Measurements from ENCODE around the gene HOXA5.

Gene HOXA5

DNA sequence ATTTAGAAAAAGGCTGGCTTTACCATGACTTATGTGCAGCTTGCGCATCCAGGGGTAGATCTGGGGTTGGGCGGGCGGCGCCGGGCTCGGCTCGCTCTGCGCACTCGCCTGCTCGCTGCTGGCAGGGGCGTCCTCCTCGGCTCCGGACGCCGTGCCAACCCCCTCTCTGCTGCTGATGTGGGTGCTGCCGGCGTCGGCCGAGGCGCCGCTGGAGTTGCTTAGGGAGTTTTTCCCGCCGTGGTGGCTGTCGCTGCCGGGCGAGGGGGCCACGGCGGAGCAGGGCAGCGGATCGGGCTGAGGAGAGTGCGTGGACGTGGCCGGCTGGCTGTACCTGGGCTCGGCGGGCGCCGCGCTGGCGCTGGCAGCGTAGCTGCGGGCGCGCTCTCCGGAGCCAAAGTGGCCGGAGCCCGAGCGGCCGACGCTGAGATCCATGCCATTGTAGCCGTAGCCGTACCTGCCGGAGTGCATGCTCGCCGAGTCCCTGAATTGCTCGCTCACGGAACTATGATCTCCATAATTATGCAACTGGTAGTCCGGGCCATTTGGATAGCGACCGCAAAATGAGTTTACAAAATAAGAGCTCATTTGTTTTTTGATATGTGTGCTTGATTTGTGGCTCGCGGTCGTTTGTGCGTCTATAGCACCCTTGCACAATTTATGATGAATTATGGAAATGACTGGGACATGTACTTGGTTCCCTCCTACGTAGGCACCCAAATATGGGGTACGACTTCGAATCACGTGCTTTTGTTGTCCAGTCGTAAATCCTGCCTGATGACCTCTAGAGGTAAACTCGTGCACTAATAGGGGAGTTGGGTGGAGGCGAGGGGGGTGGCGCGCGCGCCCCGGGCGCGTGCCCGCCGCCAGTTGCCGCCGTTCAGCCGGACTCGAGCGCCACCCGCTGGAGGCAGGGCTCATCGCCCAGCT lies at the start of gene HOXA5:
Gene HOXA5 (minus strand): TSS at position 659 of the 927 bp plus-strand sequence. CDS start 74 bp downstream, at position 585.
- no peak for DNase-seq (ENCODE audit: low read depth)

- DNase-seq (ENCODE audit: low read depth) = no peak
These were observed 49.3 kb upstream of the HOXA5 start for GRCh38 chr7:27192546-27193334.

DNA sequence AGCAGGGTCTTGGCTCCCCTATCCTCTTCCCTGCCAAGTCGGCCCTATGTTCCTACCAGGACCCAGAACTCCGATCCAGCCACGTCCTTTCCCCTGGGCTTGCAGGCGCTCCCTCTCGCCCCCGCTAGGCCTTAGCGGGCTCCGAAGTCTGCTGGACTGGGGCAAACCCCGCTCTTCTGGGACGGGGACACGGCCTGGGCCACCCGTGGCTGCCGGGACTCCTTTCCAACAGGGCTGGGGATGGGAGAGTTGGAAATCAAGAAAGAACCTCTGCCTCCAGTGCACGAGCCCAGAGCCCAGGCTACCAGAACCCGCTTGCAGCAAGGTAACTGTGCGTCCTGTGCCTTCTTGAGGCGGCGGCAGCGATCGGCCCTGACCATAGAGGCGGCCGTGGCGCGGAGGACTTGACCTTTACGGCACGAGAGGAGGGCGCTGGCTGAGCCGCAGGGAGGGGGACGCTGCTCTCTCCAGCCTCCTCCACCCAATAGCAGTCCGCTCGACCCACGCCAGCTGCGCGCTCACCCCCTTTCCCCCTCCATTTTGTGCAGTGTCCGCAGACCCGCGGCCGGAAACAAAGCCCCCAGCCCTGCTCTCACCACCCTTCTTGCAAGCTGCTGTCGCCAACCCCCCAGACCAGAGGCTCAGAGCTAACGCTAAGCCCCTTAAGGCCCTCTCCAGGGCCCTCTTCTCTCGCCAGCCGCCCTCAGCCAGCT lies 48.5 kb upstream of the HOXA5 start:
- DNase-seq (ENCODE audit: low read depth) = no peak

DNA sequence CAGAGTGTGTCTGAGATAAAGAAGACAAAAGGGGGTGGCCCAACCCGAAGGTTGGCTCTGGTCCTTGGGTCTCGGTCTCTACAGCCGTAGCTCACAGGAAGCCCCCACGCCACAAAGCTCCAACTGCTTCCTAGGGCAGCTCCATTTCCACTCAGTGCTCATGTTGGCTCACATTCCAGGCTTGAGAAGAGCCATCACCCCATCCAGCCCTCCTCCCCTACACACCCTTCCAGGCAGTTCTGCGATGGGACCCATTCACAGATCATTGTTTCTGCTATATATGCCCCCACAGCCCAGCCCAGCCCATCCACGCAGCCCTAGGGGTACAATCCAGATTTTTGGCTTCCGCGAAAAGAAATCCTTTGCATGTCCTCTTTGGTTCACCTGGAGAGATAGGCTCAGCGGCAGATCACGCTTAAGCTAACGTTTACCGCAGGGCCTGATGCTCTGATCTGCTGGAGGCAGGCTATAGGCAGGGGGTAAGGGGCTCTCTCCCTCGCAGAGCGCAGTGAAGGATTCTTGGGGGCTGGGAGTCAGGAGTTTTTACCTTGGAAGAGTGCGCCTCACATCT lies 47.8 kb upstream of the HOXA5 start:
- no peak for DNase-seq (ENCODE audit: low read depth)

DNA sequence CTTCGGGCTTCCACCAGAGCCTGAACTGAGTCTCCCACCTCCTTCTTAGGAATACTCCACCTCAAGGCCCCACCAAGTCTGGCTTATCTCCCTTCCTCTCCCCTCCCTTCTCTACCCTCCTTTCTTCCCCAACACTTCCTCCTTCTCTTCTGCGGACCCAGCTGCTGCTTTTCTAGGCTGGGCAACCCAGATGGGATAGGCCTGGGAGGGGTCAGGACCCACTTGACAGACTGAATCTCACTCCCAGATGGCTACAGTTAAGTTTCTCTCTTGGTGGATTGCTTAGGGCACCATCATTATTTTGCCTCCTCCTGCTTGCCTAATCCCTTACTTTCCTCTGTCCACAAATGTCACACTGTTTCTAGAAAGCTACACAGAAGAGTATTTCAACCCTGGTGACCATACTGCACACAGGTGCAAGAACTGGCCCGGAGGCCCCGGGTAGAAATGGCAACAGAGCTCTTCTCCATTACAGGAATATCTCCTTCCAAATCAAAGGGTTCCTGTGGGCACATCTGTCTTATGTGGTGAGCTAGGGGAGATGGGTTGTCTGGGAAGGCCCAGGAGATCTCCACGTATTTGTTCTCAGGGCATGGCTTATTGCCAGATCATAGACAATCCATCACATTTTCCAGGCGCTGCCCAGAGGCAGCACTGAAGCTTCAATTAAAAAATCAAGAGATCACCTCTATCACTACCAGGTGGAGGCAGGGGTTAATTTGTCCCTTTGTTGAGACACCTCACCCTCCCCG lies 46.7 kb upstream of the HOXA5 start:
- no peak for DNase-seq (ENCODE audit: low read depth)

- DNase-seq (ENCODE audit: low read depth) = no peak
These were observed 46.0 kb upstream of the HOXA5 start for GRCh38 chr7:27189295-27189996.

DNA sequence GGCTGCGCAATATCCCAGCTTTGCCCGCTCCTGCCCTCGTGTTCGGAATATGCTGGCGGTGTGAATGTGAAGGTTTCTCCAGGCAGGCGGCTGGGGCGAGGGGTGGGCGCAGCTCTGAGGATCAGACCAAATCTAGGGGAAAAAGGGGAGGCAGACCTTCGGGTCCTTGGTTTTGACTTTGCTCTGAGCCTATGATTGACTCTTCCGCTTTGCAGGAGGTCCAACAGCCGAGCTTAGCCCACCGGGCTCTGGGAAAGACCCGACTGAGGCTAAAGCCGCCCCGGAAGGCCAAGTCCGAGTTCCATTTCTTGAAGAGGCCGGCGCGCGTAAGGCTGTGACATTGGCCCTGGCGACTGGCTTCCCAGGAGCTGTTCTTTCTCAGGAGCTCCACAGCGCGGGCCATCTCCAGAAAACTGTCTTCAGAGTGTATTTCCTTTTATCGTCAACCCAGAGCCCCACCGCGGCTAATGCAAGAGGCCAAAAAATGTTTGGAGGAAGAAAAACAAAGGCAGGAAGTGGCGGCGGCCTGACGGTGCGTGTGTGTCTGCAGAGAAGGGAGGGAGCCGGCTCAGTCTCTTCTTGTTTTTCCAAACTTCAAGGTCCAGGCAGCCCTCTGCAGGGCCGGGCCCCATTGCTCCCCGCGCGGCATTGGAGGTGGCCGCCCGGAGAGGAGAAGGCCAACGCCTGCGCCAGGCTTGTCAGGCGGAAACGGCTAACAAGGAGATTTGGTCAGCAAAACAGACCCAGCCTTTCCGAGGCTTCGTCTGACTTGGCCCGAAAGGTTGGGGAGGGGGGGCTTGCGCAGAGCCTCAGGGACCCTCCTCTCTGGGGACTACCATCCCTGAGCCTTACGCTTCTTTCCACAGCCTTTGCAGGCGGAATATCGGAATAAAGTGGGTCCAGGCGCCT lies 45.2 kb upstream of the HOXA5 start:
- DNase-seq (ENCODE audit: low read depth) = no peak

GRCh38 chr7:27187475-27188385 lies 44.2 kb upstream of the HOXA5 start:
- no peak for DNase-seq (ENCODE audit: low read depth)

- no peak for DNase-seq (ENCODE audit: low read depth)
These were observed 43.4 kb upstream of the HOXA5 start for GRCh38 chr7:27186668-27187474.

- no peak for DNase-seq (ENCODE audit: low read depth)
These were observed 42.6 kb upstream of the HOXA5 start for GRCh38 chr7:27185854-27186667.

- no peak for DNase-seq (ENCODE audit: low read depth)
These were observed 41.8 kb upstream of the HOXA5 start, which contains the start of gene HOXA11 for GRCh38 chr7:27185013-27185853. HOXA11 (minus strand) TSS chr7:27185232; CDS start chr7:27185144, 88 bp downstream.

GRCh38 chr7:27184337-27185012 lies 41.0 kb upstream of the HOXA5 start:
- DNase-seq (ENCODE audit: low read depth) = no peak

- no peak for DNase-seq (ENCODE audit: low read depth)
These were observed 40.3 kb upstream of the HOXA5 start for GRCh38 chr7:27183682-27184336.

DNA sequence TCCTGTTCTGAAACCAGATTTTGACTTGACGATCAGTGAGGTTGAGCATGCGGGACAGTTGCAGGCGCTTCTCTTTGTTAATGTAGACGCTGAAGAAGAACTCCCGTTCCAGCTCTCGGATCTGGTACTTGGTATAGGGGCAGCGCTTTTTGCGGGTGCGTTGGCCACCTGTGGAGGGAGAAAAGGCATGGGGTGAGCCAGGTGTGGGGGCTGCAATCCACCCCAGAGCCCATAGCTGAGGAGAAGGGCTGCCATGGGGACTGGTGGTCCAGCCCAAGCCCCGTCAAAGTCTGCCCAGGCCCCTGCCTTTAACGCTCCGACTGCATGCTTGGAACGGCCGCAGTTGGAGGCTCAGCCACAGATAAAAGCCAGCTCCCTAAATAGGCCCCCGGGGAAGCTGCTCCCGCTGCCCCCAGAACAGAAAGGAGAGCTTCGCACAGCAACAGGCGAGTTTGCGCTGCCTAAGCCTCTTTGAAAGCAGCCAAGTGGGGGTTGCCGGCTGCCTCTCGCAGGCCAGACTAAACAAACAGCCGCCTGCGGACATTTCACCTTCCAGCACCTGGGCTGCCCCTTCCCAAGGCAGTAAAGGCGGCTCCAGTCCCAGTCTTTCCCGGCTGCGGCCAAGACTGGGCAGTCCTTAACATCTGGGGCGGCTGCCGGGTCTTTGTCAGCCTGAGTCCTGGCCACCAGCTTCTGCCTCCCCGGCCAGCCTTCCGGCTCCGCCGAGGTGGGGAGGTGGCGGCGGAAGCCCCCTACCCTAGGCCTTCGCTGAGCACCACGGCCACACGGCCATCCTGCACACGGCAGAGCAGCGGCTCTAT lies 39.6 kb upstream of the HOXA5 start:
- no peak for DNase-seq (ENCODE audit: low read depth)

All from activated gamma-delta T cell treated with anti-CD3 and anti-CD28 coated beads, Interleukin-2, amount 50 U/mL, for 16 hours (primary cell).